GM13977 (cell line): ENCODE results near the gene LRRFIP1.

ENCODE experiments used
- DNase-seq: peaks from one replicate; pipeline ENCODE4 v3.0.0; 2012; ENCODE audit warnings: low spot score
- in situ Hi-C: fragments of 300-500 bp; cut with MboI; formaldehyde crosslinking; loops from one replicate; pipeline ENCODE4 v1.12.0; 2022; ENCODE audit warnings: low sequenced_read_pairs, low pct_unique_long_range_greater_than_20kb, mixed read lengths, inconsistent platforms; ENCODE audit not compliant: unreplicated experiment
- TF ChIP-seq, protein P1 (sequence below): IDR thresholded peaks from 2 replicates; pipeline ENCODE4 v1.5.1; 2012; ENCODE audit warnings: mild to moderate bottlenecking, control low read depth; ENCODE audit not compliant: insufficient read depth; ENCODE audit errors: extremely low read depth, missing control alignments

Gene LRRFIP1

DNA sequence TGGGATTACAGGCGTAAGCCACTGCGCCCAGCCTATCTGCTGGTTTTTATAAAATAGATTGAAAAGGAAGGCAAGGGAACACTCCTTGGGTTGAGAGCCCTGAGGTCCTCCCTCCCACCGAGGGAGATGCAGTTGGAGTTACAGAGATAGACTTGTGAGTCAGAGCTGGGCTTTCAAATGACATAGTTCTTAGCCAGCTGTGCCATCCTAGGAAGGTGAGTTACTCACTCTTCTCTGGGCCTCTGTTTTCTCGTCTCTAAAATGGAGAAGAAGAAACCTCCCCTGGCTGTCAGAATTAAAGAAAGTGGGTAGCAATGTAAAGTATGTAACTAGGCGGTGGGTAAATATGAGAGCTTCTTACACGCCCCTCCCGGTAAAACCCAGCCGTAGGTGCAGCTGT lies 2.4 kb downstream of the LRRFIP1 start:
- DNase-seq: no peak
- TF ChIP-seq, protein P1, sequence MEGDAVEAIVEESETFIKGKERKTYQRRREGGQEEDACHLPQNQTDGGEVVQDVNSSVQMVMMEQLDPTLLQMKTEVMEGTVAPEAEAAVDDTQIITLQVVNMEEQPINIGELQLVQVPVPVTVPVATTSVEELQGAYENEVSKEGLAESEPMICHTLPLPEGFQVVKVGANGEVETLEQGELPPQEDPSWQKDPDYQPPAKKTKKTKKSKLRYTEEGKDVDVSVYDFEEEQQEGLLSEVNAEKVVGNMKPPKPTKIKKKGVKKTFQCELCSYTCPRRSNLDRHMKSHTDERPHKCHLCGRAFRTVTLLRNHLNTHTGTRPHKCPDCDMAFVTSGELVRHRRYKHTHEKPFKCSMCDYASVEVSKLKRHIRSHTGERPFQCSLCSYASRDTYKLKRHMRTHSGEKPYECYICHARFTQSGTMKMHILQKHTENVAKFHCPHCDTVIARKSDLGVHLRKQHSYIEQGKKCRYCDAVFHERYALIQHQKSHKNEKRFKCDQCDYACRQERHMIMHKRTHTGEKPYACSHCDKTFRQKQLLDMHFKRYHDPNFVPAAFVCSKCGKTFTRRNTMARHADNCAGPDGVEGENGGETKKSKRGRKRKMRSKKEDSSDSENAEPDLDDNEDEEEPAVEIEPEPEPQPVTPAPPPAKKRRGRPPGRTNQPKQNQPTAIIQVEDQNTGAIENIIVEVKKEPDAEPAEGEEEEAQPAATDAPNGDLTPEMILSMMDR: no peak
- in situ Hi-C loops: no loop called here

DNA sequence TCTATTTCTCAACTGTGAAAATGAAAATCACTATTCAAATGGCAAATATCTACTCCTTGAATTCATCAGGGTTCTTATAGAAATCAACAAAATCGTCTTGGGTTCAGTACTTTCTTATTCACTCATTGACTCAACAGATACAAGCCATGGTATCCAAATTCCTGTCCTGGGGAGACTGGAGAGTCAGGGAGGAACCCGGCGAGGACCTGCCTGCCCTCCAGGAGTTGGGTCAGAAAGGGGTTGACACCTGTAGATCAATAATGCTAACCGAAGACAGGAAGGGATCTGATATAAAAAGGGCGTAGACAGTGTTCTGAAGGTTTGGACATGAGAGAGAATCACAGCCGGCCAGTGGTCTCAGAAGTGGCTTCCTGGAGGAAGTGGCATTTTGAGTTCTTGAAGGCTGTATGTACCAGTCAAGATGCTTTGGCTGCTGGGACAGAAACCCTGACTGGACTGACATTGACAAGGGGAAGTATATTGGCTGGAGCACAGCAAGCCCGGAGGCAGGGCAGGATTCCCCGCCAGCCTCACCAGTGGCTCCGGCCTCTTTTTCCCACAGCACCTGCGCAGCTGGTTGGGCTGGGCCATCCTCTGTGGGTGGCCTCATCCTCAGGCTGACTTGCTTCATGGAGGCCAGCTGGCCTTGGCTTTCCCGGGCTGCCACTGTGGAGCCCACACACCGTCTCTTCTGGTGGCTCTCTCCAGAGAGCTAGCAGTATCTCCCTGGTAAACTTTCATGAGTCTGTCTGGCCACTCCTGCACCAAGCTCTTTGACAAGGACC lies 3.0 kb downstream of the LRRFIP1 start:
- no peak for DNase-seq
- TF ChIP-seq, protein P1: no peak
- in situ Hi-C loops: no loop called here

DNA sequence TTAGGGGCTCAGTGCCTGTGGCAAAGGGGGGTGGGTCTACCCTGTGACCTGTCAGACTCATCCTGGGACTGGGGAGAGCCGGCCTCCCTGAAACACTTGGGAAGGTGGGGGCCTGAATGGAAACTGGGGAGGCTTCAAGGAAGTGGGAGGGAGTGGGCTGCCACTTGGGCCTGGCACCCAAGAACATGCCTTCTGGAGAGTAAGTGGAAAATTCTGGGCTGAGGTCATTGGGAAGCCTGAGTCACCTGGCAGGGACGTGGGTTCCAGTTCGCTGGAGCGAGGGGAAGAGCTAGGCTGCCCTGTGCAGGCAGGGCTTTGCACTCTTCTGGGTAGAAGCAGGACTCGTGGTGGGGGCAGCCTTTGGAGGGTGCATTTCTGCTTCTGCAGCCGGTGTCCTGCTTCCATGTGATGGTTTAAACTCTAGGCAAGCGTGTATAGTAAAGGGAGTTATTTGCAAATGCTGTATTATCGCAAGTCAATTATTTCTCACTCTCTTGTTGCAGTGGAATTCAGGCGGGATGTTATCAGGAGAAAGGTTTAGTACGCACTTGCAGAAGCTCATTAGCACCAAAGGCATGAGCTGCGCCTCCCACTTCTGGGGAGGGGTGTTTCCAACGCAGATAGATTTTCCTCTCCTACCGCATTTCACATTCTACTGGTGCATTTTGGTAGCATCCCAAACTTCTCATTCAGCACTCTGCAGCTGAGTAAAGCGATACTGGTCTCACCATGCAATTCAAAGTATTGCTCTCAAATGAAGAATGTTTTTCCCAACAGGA lies 3.8 kb downstream of the LRRFIP1 start:
- TF ChIP-seq, protein P1: no peak
- no peak for DNase-seq
- in situ Hi-C loops: no loop called here

DNA sequence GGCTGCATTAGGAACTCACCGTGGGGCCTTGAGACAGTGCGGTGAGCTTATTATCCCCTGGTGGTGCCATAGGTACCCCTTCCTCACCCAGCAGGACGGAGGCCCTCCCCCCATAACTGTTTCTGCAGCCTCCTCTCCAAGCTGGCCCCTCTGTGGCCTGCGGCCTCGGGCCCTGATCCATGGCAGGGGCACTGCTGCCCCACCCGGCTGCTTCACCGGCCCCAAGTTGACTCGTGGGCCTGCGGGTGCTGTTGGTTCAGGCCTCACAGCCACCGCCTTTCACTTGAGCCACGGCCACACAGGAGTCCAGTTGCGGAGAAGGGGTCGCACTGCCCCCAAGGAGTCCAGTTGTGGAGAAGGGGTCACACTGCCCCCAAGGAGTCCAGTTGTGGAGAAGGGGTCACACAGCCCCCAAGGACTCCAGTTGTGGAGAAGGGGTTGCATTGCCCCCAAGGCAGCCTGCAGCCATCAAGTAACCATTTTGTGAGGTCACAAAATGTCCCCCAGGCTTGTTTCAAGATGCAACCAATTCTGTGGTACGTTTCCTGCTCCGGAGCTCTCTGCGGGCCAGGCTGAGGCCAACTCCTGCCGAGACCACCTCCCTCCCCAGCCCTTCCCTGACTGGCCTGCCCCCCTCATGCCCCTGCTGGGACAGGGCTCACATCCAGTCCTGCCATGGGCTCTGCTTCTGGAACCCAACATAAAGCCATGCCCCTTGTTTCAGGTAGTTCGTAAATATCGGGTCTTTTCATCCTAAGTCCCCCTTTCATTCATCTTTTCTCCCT lies 4.6 kb downstream of the LRRFIP1 start:
- TF ChIP-seq, protein P1: no peak
- in situ Hi-C loops: no loop called here
- no peak for DNase-seq

DNA sequence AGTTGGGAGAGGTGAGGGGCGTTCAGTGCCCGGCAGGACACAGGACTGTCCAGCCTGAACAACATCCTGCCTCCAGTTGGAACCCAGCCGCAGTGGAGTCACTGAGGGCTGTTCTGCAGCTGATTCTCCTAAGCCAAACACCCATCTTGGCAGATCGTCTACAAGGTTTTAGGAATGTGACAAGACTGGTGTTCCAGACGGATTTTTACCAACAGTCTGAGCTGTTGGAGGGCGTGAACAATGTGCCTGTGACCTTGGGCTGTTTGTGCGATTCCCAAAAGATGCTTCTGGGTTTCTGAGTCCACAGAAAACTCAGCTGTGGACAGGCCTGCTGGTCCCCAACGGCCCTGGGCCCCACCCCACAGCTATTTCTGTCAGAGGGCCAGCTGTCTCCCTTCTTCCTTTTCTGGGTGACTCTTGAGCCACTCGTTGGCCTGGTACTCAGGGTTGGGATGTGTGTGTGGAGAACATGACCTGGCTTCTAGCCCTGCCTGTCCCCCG lies 5.7 kb downstream of the LRRFIP1 start:
- TF ChIP-seq, protein P1: no peak
- no peak for DNase-seq
- in situ Hi-C loops: no loop called here

DNA sequence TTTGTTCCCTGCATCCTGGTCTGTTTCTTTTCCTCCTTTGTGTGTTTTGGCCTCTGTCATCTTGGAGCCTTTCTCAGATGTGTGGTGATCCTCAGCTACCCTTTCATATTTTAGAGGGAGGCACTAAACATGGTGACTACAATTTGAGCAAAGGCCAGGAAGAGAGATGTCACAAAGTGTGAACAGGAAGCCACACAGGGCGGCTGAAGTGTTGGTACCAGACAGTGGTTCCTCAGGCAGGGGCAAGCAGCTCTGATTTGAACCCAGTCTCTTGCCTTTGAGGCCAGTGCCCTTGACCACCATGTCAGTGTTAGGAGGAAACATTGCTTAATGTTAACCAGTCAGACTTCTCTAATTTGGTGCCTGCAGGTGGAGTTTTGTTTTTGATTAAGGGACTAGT lies 9.2 kb downstream of the LRRFIP1 start:
- DNase-seq: no peak
- in situ Hi-C loops: no loop called here
- TF ChIP-seq, protein P1: no peak
